HG03521 (cell line): ENCODE results near the gene SLC5A3.

Source experiments
- ATAC-seq: cut with Tn5 transposase; IDR thresholded peaks from one replicate; pipeline ENCODE4 v1.9.1; 2021; ENCODE audit warnings: mild to moderate bottlenecking, moderate library complexity; ENCODE audit not compliant: unreplicated experiment

Gene SLC5A3

GRCh38 chr21:34073032-34073748, at the start of gene SLC5A3, which contains the start of gene MRPS6:
Gene SLC5A3, plus strand, starts transcription at chr21:34073578. Its CDS starts 21,621 bp downstream, at chr21:34095199.
Gene MRPS6, plus strand, starts transcription at chr21:34073578. Its CDS starts 123 bp downstream, at chr21:34073701.
- peak; percentile 77 for ATAC-seq

DNA sequence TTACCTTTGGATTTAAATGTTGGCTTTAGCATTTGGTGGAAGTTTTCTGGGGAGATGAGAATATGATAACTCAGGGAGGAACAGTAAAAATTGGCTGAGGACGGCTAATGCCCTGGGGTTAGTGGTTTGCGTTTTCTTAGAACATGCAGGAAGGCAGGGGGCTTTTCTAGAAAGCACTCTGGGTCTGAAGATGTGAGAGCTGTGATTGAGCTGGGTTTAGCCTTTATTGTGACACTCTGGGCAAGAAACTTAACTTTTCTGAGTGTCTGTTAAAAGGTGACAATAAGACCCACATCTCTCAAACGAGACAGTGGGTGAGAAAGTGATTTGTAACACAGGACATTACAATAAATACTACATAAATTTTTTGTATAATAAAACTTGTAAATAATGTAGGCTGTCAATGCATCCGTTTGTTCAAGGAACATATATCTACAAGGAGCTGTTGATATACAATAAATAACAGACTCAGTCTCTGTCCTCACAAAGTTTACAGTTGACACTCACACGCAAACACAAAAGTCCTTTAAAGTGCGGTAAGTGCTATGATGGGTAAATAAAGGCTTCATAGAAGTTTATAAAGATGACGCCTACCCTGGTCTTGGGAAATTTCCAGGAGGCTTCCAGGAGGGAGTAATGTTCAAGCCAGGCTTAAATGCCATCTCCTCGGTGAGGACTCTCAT, 49.5 kb upstream of the SLC5A3 start:
- ATAC-seq: no peak

- no peak for ATAC-seq
These were observed 49.0 kb upstream of the SLC5A3 start for GRCh38 chr21:34024374-34024693.

- no peak for ATAC-seq
These were observed 45.5 kb upstream of the SLC5A3 start for GRCh38 chr21:34027721-34028461.

- ATAC-seq: peak; percentile 88
These were observed 43.4 kb upstream of the SLC5A3 start for GRCh38 chr21:34029743-34030528.

GRCh38 chr21:34031835-34032370, 41.5 kb upstream of the SLC5A3 start:
- no peak for ATAC-seq

- no peak for ATAC-seq
These were observed 38.9 kb upstream of the SLC5A3 start for GRCh38 chr21:34034369-34035014.

GRCh38 chr21:34035619-34036354, 37.6 kb upstream of the SLC5A3 start:
- ATAC-seq: no peak

- no peak for ATAC-seq
These were observed 36.2 kb upstream of the SLC5A3 start for GRCh38 chr21:34037009-34037795.

- no peak for ATAC-seq
These were observed 33.5 kb upstream of the SLC5A3 start for GRCh38 chr21:34039678-34040382.

- ATAC-seq: no peak
These were observed 30.6 kb upstream of the SLC5A3 start for GRCh38 chr21:34042735-34043134.

DNA sequence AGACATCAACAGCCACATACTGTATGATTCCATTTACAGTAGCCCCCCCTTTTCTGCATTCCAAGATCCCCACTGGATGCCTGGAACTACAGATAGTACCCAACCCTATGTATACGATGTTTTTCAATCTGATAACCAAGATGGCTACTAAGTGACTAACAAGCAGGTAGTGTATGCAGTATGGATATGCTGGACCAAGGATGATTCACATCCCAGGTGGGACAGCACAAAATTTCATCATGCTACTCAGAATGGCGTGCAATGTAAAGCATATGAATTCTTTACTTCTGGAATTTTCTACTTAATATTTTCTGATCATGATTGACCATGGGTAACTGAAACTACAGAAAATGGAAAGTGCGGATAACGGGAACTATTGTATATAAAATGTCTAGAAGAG, 30.0 kb upstream of the SLC5A3 start:
- ATAC-seq: no peak

DNA sequence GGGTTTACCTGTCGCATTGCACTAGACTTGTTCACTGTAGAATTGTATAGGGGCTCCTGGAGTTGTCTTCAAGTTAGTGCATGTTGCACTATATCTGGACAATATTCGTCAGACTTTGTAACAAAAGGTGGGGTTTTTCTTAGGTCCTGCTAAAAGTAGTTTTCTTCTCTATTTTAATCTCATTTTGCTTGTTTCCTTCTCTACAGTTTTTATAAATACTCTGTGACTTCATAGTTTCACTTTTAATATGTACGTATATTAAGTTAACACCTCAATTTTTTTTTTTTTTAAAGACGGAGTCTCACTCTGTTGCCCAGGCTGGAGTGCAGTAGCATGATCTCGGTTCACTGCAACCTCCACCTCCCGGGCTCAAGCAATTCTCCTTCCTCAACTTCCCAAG, 26.5 kb upstream of the SLC5A3 start:
- no peak for ATAC-seq

DNA sequence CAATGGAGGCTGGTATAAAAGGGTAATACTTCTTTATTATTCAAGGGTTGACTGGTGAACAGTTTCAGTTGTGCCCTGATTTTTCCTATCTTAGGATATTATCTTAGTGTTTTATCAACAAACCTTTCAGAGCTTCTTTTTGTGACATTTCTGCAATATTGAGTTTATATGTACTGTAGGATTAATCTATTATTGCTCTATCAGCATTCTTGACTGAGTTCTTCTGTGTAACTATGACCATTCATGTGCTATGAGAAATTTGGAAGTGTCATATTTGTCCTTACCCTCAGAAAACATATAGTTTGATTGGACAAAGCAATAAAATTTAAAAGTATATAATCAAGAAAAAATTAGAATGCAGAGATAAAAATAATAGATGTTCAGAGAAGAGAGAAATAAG, 25.5 kb upstream of the SLC5A3 start:
- no peak for ATAC-seq

DNA sequence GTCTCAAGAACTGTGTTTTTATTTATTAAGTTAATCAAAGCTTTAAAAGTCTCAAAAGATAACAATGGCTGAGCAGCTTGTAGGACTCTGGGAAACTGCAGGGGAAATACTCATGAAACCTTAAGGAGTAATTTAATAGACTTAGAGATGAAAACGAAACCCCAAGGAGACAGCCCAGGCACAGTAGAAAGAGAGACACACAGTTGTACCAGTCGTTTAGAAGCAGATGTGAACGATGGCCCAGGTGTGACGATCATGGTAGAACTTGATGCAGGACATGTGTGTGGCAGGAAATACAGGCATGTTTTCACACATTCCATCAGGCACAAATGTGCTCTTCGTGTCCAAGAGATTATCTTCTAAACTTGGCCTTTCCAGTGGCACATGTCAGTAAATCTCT, 21.2 kb upstream of the SLC5A3 start:
- no peak for ATAC-seq

- no peak for ATAC-seq
These were observed 19.1 kb upstream of the SLC5A3 start for GRCh38 chr21:34054259-34054658.

- no peak for ATAC-seq
These were observed 17.8 kb upstream of the SLC5A3 start for GRCh38 chr21:34055615-34056014.

GRCh38 chr21:34061983-34062382, 11.4 kb upstream of the SLC5A3 start:
- no peak for ATAC-seq
